Transverse colon (tissue), 4 donors: ENCODE data around the gene SP5.

Source experiments
- CTCF ChIP-seq, 5 experiments: fragments of 200-600 bp in 3 of 5; fragments of 450-650 bp in 2 of 5; sonication (generic) in 3 of 5; IDR thresholded peaks; 1 replicate in 2 of 5; 2 replicates in 3 of 5; pipeline ENCODE4 v1.5.1; 2016 to 2017; ENCODE audit warnings: antibody characterized with exemption in 5 of 5, inconsistent platforms in 3 of 5, mild to moderate bottlenecking in 2 of 5, moderate library complexity in 1 of 5
- POLR2A ChIP-seq: fragments of 450-650 bp; IDR thresholded peaks from one replicate; pipeline ENCODE4 v1.6.1; 2016; ENCODE audit warnings: antibody characterized with exemption, mild to moderate bottlenecking, moderate library complexity
- POLR2AphosphoS5 ChIP-seq, 3 donors: sonication (generic); formaldehyde crosslinking; IDR thresholded peaks; one replicate each; pipeline ENCODE4 v1.6.1; 2016; ENCODE audit warnings: antibody characterized with exemption in 3 of 3

GRCh38 chr2:170681311-170681710, 33.8 kb upstream of the SP5 start:
- TF ChIP-seq CTCF (IDR thresholded peaks at IDR 0.05) = no peak
- TF ChIP-seq POLR2A = no peak
- TF ChIP-seq POLR2AphosphoS5 (IDR thresholded peaks at IDR 0.05) = no peak
